Measurements from ENCODE around the gene NOL3. TPM values are rescaled to one million over a fixed set of nuclear protein-coding genes. Genes with fewer than 3 reads are reported as not detected.
A peak's percentile ranks its signal among the peaks of the same experiment; 100 is the strongest.

Gene NOL3
- polyA plus RNA-seq, 1 donor: 5.8 TPM

DNA sequence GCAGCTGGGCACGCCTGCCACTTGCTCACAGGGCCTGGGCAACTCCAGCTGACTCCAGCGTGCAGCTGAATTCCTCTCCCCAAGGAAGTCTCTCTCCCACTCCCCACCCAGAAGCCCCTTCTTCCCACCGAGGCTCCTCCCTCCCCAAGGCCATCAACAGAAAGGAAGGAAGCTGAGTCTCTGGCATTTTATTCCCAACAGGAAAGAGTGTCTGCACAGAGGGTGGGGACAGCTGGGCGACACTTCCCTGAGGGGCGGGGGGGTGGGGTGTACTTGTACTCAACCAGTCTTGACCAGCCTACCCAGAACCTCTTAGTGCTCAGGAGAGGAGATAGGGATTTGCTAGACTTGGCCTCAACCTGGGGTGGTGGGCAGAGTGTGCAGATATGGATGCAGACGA lies 19.7 kb downstream of the NOL3 start, which contains the start of gene EXOC3L1:
TSS of gene EXOC3L1 (minus strand) at position 96 of the 400 bp plus-strand sequence. CDS start 460 bp downstream, outside the sequence.
- H3K27ac ChIP-seq (ENCODE audit: low read length): no peak within 1 kb of the TSS
- WGBS (ENCODE audit: insufficient coverage, low lambda C conversion rate): no CpG with 5 or more reads among the region's 6 CpGs
- no peak within 1 kb of the TSS for H3K4me3 ChIP-seq (ENCODE audit: low read length)
- H3K9me3 ChIP-seq (ENCODE audit: control insufficient read depth, low read depth, low read length): peaks cover 2% of the 10 kb centered on the region
- peaks cover 1% of the 10 kb centered on the region for H3K27me3 ChIP-seq (ENCODE audit: control insufficient read depth, insufficient read depth, low read length)
- peaks cover 18% of the 10 kb centered on the region for H3K36me3 ChIP-seq (ENCODE audit: control insufficient read depth, insufficient read depth, low read length)
- no peak for DNase-seq
- H3K4me1 ChIP-seq (ENCODE audit: control insufficient read depth, insufficient read depth, low read length): peaks cover 29% of the 10 kb centered on the region

DNA sequence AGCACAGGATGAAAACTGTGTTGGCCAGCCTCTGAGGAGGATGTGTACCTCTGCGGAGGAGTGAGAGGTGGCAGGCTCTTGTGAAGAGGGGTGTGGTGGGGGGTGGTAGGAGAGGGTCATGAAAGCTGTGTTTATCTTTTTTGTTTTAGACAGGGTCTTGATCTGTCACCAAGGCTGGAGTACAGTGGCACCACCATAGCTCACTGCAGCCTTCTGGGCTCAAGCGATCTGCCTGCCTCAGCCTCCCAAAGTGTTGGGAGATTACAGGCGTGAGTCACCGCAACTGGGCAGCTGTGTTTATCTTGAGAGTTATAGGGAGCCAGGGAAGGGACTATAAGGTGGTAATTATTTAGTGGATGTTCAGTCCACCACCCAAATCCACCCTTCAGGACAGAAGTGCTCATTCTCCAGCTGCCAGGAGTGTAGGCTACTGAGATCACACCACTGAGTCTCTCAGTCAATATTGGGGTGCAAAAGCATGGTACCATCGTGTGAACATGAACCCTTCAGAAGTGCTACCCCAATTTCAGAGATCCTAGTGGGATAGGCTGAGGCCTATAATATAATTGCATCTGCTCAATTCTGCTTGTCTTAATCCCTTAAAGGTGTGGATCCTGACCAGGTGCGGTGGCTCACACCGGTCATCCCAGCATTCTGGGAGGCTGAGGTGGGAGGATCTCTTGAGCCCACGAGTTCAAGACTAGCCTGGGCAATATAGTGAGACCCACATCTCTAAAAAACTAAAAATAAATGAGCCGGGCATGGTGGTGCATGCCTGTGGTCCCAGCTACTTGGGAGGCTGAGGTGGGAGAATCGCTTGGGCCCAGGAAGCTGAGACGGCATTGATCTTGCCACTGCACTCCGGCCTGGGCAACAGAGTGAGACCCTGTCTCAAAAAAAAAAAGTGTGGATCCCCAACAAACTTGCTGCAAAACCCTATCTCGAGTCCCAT lies 20.4 kb downstream of the NOL3 start:
- H3K4me1 ChIP-seq (ENCODE audit: control insufficient read depth, insufficient read depth, low read length): peaks cover 22% of the 10 kb centered on the region
- H3K27me3 ChIP-seq (ENCODE audit: control insufficient read depth, insufficient read depth, low read length): no peaks in the 10 kb centered on the region
- 90% methylated on average over 2 of the region's 13 CpGs for WGBS (ENCODE audit: insufficient coverage, low lambda C conversion rate)
- DNase-seq: no peak
- H3K4me3 ChIP-seq (ENCODE audit: low read length): no peak overlapping the region
- peaks cover 2% of the 10 kb centered on the region for H3K9me3 ChIP-seq (ENCODE audit: control insufficient read depth, low read depth, low read length)
- peaks cover 25% of the 10 kb centered on the region for H3K36me3 ChIP-seq (ENCODE audit: control insufficient read depth, insufficient read depth, low read length)
- no peak overlapping the region for H3K27ac ChIP-seq (ENCODE audit: low read length)

GRCh38 chr16:67191411-67191994 lies 21.2 kb downstream of the NOL3 start:
- H3K4me1 ChIP-seq (ENCODE audit: control insufficient read depth, insufficient read depth, low read length): peaks cover 19% of the 10 kb centered on the region
- H3K9me3 ChIP-seq (ENCODE audit: control insufficient read depth, low read depth, low read length): peaks cover 2% of the 10 kb centered on the region
- no peak overlapping the region for H3K27ac ChIP-seq (ENCODE audit: low read length)
- H3K27me3 ChIP-seq (ENCODE audit: control insufficient read depth, insufficient read depth, low read length): no peaks in the 10 kb centered on the region
- H3K36me3 ChIP-seq (ENCODE audit: control insufficient read depth, insufficient read depth, low read length): peaks cover 33% of the 10 kb centered on the region
- DNase-seq: no peak
- peak overlapping the region; percentile 8 for H3K4me3 ChIP-seq (ENCODE audit: low read length)
- WGBS (ENCODE audit: insufficient coverage, low lambda C conversion rate): no CpG with 5 or more reads among the region's 9 CpGs

DNA sequence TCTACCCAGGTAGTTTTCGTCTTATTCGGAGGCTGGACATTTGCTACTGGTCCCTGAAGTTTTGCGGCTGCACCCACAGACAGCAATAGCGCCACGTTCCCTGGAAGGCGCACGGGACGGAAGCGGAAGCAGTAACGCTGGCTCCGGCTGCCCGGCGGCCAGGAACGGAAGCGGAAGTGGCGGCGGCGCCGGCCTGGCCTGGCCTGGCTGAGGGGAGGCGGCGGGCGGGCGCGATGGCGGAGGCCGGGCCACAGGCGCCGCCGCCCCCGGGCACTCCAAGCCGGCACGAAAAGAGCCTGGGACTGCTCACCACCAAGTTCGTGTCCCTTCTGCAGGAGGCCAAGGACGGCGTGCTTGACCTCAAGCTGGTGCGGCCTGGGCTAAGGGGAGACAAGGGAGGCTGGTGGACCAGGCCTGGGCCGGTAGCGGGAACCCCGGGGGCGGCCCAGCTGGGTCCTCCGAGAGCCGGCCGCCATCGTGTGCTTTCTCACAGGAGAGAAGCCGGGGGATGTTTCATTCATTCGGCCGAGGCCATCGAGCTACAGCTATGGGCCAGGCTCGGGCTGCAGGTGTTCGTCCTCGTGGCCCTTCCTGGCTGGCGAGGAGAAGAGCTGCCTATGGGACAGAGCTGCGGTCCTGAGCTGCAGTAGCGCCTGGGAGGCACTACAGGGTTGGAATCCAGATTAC lies 21.8 kb downstream of the NOL3 start, which contains the start of gene E2F4:
TSS of gene E2F4 (plus strand) at position 161 of the 687 bp plus-strand sequence. CDS start at position 234, 73 bp downstream.
- Histone ChIP-seq H3K27ac (ENCODE audit: low read length) (peak within 1 kb of the TSS; percentile 0), H3K4me3 (ENCODE audit: low read length) (peak within 1 kb of the TSS; percentile 95), H3K36me3 (ENCODE audit: control insufficient read depth, insufficient read depth, low read length) (peaks cover 39% of the 10 kb centered on the region), H3K9me3 (ENCODE audit: control insufficient read depth, low read depth, low read length) (peaks cover 2% of the 10 kb centered on the region), H3K27me3 (ENCODE audit: control insufficient read depth, insufficient read depth, low read length) (no peaks in the 10 kb centered on the region), H3K4me1 (ENCODE audit: control insufficient read depth, insufficient read depth, low read length) (peaks cover 19% of the 10 kb centered on the region)
- whole genome bisulfite sequencing (ENCODE audit: insufficient coverage, low lambda C conversion rate): no CpG with 5 or more reads among the region's 54 CpGs
- DNase-seq: peak; percentile 88 to 91

- Histone ChIP-seq H3K9me3 (ENCODE audit: control insufficient read depth, low read depth, low read length) (peaks cover 2% of the 10 kb centered on the region), H3K27ac (ENCODE audit: low read length) (peak overlapping the region; percentile 0), H3K4me3 (ENCODE audit: low read length) (peak overlapping the region; percentile 95), H3K4me1 (ENCODE audit: control insufficient read depth, insufficient read depth, low read length) (peaks cover 26% of the 10 kb centered on the region), H3K36me3 (ENCODE audit: control insufficient read depth, insufficient read depth, low read length) (peaks cover 46% of the 10 kb centered on the region), H3K27me3 (ENCODE audit: control insufficient read depth, insufficient read depth, low read length) (no peaks in the 10 kb centered on the region)
- no peak for DNase-seq
- WGBS (ENCODE audit: insufficient coverage, low lambda C conversion rate): no CpG with 5 or more reads among the region's 17 CpGs
These were observed 22.5 kb downstream of the NOL3 start for GRCh38 chr16:67192781-67193361.

DNA sequence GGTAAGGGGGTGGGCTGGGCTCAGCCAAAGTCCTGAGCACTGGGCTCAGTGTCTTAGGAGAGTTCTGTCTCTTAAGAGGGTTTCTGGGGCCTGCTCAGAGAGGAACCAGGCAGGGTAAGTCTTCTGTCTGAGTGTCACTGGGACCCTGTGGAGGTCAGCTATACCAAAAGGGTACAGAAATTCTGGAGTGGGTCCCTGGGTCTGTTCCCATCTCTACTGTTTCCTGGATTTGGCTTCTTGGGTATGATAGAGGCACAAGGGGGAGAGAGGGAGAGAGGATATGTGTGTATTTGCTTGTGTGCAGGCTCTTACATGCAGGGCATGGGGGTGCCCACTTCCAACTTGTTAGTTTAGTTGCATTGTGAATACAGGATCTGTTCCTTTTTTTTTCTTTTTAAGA lies 23.2 kb downstream of the NOL3 start:
- H3K27ac ChIP-seq (ENCODE audit: low read length): no peak overlapping the region
- H3K27me3 ChIP-seq (ENCODE audit: control insufficient read depth, insufficient read depth, low read length): no peaks in the 10 kb centered on the region
- peaks cover 2% of the 10 kb centered on the region for H3K9me3 ChIP-seq (ENCODE audit: control insufficient read depth, low read depth, low read length)
- H3K36me3 ChIP-seq (ENCODE audit: control insufficient read depth, insufficient read depth, low read length): peaks cover 51% of the 10 kb centered on the region
- DNase-seq: no peak
- H3K4me3 ChIP-seq (ENCODE audit: low read length): no peak overlapping the region
- H3K4me1 ChIP-seq (ENCODE audit: control insufficient read depth, insufficient read depth, low read length): peaks cover 32% of the 10 kb centered on the region

DNA sequence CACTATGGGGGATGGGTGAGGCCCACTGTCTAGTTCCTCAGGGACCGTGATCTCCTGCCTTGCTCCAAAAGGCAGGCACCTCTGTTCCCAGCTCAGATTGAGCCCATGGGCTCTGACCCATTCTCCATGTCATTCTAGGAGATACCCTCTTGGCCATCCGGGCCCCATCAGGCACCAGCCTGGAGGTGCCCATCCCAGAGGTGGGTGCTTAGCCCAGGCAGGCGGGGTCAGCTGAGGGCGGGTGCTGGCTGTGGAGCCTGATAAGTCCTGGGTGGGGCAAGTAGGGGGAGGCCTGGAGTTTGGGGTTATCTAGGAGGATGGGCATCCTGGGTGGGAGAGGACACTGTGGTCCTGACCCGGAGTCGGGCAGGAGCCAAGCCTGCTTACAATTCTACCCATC lies 23.9 kb downstream of the NOL3 start:
- no peak for DNase-seq
- peaks cover 34% of the 10 kb centered on the region for H3K4me1 ChIP-seq (ENCODE audit: control insufficient read depth, insufficient read depth, low read length)
- peaks cover 51% of the 10 kb centered on the region for H3K36me3 ChIP-seq (ENCODE audit: control insufficient read depth, insufficient read depth, low read length)
- H3K27ac ChIP-seq (ENCODE audit: low read length): no peak overlapping the region
- H3K4me3 ChIP-seq (ENCODE audit: low read length): no peak overlapping the region
- H3K9me3 ChIP-seq (ENCODE audit: control insufficient read depth, low read depth, low read length): peaks cover 2% of the 10 kb centered on the region
- WGBS (ENCODE audit: insufficient coverage, low lambda C conversion rate): no CpG with 5 or more reads among the region's 6 CpGs
- no peaks in the 10 kb centered on the region for H3K27me3 ChIP-seq (ENCODE audit: control insufficient read depth, insufficient read depth, low read length)

DNA sequence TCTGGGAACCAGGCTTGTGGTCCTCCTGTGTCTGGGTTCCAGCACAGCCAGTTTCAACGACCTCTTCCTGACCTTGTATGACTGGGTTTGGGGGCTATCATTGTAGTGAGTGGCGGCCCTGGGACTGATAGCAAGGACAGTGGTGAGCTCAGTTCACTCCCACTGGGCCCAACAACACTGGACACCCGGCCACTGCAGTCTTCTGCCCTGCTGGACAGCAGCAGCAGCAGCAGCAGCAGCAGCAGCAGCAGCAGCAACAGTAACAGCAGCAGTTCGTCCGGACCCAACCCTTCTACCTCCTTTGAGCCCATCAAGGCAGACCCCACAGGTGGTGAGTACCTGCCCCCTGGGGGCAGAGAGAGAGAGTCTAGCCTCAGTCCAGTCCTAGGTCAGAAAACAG lies 25.3 kb downstream of the NOL3 start:
- DNase-seq: no peak
- peaks cover 39% of the 10 kb centered on the region for H3K4me1 ChIP-seq (ENCODE audit: control insufficient read depth, insufficient read depth, low read length)
- H3K36me3 ChIP-seq (ENCODE audit: control insufficient read depth, insufficient read depth, low read length): peaks cover 53% of the 10 kb centered on the region
- H3K4me3 ChIP-seq (ENCODE audit: low read length): no peak overlapping the region
- H3K27me3 ChIP-seq (ENCODE audit: control insufficient read depth, insufficient read depth, low read length): no peaks in the 10 kb centered on the region
- H3K27ac ChIP-seq (ENCODE audit: low read length): no peak overlapping the region
- WGBS (ENCODE audit: insufficient coverage, low lambda C conversion rate): no CpG with 5 or more reads among the region's 5 CpGs
- H3K9me3 ChIP-seq (ENCODE audit: control insufficient read depth, low read depth, low read length): peaks cover 2% of the 10 kb centered on the region

GRCh38 chr16:67196881-67197280 lies 26.5 kb downstream of the NOL3 start:
- Histone ChIP-seq H3K27ac (ENCODE audit: low read length) (no peak overlapping the region), H3K4me3 (ENCODE audit: low read length) (no peak overlapping the region), H3K27me3 (ENCODE audit: control insufficient read depth, insufficient read depth, low read length) (no peaks in the 10 kb centered on the region), H3K9me3 (ENCODE audit: control insufficient read depth, low read depth, low read length) (peaks cover 2% of the 10 kb centered on the region), H3K36me3 (ENCODE audit: control insufficient read depth, insufficient read depth, low read length) (peaks cover 61% of the 10 kb centered on the region), H3K4me1 (ENCODE audit: control insufficient read depth, insufficient read depth, low read length) (peaks cover 33% of the 10 kb centered on the region)
- WGBS (ENCODE audit: insufficient coverage, low lambda C conversion rate): no CpG with 5 or more reads among the region's 1 CpG
- DNase-seq: no peak

- Histone ChIP-seq H3K36me3 (ENCODE audit: control insufficient read depth, insufficient read depth, low read length) (peaks cover 69% of the 10 kb centered on the region), H3K4me3 (ENCODE audit: low read length) (no peak overlapping the region), H3K9me3 (ENCODE audit: control insufficient read depth, low read depth, low read length) (no peaks in the 10 kb centered on the region), H3K27ac (ENCODE audit: low read length) (peak overlapping the region; percentile 99), H3K4me1 (ENCODE audit: control insufficient read depth, insufficient read depth, low read length) (peaks cover 31% of the 10 kb centered on the region), H3K27me3 (ENCODE audit: control insufficient read depth, insufficient read depth, low read length) (no peaks in the 10 kb centered on the region)
- DNase-seq: no peak
- no CpG with 5 or more reads among the region's 6 CpGs for WGBS (ENCODE audit: insufficient coverage, low lambda C conversion rate)
These were observed 27.4 kb downstream of the NOL3 start for GRCh38 chr16:67197704-67198103.

Data from large intestine (tissue), 3 donors.